Measurements from ENCODE around the gene EPB41L5. TPM values are rescaled to one million over a fixed set of nuclear protein-coding genes. Genes with fewer than 3 reads are reported as not detected.

The EPB41L5 gene
- total and polyA plus RNA-seq, 8 donors = 5.3 to 64.5 (median 28.5) TPM

DNA sequence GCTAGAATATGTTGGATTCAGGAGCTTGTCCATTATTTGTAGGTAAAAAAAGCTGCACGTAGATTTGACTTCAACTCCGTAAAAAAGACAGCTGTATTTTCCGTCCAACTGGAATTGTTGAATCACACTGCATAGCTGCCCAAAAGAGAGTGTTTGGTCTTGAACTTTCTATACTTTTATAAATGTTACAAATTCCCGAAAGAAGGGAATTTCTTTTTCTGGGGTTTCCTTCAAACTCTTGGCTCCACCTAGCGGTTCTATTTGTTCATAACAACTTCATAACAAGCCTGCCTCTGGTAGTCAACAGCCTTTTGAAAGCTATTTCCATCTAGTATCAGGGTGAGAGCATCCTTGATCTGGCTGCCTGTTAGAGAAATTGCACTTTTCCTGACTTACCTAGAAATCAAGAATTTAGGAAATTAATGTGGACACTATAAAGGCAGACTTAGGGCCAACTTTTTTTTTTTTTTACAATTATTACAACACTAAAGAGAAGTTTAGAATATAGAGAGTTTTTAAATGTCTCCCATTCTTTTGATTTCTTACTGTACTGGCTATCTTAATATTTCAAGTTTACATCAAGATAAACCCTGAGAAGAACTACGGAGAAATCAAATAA, 162.2 kb downstream of the EPB41L5 start:
- peaks cover 0 to 28% (median 22%) of the 10 kb centered on the region in 4 donors for H3K36me3 ChIP-seq
- 20 to 31% (median 29%) methylated on average over 6 of the region's 6 CpGs for WGBS, 5 donors
- H3K9me3 ChIP-seq = no peaks in the 10 kb centered on the region
- intact Hi-C loops (cut with DNase I; ENCODE audit: low total_unique reads) = no loop called here
- TF ChIP-seq, protein P1, sequence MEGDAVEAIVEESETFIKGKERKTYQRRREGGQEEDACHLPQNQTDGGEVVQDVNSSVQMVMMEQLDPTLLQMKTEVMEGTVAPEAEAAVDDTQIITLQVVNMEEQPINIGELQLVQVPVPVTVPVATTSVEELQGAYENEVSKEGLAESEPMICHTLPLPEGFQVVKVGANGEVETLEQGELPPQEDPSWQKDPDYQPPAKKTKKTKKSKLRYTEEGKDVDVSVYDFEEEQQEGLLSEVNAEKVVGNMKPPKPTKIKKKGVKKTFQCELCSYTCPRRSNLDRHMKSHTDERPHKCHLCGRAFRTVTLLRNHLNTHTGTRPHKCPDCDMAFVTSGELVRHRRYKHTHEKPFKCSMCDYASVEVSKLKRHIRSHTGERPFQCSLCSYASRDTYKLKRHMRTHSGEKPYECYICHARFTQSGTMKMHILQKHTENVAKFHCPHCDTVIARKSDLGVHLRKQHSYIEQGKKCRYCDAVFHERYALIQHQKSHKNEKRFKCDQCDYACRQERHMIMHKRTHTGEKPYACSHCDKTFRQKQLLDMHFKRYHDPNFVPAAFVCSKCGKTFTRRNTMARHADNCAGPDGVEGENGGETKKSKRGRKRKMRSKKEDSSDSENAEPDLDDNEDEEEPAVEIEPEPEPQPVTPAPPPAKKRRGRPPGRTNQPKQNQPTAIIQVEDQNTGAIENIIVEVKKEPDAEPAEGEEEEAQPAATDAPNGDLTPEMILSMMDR (IDR thresholded peaks at IDR 0.05) = peak in 4 of 7 experiments; percentile 42 to 80 (median 68)
- no peak for TF ChIP-seq POLR2A (IDR thresholded peaks at IDR 0.05)
- H3K4me3 ChIP-seq = peak overlapping the region in 1 of 4 donors; percentile 9
- DNase-seq = peak in 1 of 2 donors; percentile 82
- H3K4me1 ChIP-seq = peaks cover 0 to 5% (median 2%) of the 10 kb centered on the region in 4 donors
- peak overlapping the region in 1 of 5 donors; percentile 30 for H3K27ac ChIP-seq
- no peaks in the 10 kb centered on the region for H3K27me3 ChIP-seq

DNA sequence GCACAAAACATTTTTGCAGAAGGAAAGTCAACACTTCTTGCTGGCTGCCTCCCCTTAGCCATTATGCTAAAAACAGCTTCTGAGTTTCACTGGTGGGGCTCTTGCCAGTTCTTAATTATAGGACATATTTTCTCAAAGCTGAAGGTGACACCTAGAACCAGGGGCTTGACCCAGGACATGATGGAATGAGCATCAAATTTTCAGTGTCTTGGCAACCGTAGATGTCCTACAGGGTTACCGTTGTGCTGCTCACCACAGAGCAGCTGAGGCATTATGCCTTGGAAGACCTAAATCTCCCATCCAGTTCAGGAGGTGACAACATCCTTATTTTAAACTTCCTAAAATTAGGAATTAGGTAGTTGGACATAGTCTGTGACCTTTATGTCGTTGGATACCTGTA, 163.6 kb downstream of the EPB41L5 start:
- intact Hi-C loops (cut with DNase I; ENCODE audit: low total_unique reads) = no loop called here
- Histone ChIP-seq H3K27me3 (no peaks in the 10 kb centered on the region), H3K36me3 (peaks cover 0 to 25% (median 18%) of the 10 kb centered on the region in 4 donors), H3K27ac (peak overlapping the region in 3 of 5 donors; percentile 59 to 66 (median 63)), H3K4me3 (no peak overlapping the region), H3K9me3 (no peaks in the 10 kb centered on the region), H3K4me1 (peaks cover 0 to 5% (median 2%) of the 10 kb centered on the region in 4 donors)
- DNase-seq = no peak
- 59 to 80% (median 77%) methylated on average over 3 of the region's 3 CpGs for WGBS, 5 donors
- TF ChIP-seq POLR2AphosphoS5 (IDR thresholded peaks at IDR 0.05) (no peak), EP300 (IDR thresholded peaks at IDR 0.05) (no peak), POLR2A (IDR thresholded peaks at IDR 0.05) (no peak)
- TF ChIP-seq, protein P1 (IDR thresholded peaks at IDR 0.05) = no peak

DNA sequence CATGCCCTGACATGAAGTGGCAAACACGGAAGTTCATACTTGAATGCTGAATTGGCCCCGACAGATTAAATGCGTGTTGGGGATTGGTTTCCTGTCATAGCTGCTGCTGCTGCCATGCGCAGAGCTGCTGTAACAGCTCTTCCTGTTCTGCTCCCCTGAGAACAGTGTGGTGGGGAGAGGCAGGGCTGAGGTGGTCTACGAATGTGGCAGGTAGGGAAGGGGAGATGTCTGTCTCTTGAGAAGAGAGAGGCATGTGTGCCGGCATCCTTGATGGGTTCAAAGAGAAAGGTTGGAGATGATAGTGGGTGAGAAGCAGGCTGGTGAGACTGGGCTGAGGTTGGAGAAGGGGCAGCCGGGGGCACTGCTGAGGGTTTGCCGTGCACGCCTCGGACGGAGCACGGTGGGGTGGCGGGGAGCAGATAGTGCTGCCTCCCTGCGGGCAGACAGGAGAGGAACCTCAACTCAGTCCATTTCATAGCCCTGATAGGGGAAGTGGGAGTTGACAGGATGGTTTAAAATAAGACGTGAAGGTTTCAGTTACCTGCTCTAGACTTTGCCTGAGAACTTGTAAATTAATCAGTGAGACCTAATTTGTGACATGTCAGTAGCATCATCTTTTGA, 164.2 kb downstream of the EPB41L5 start:
- H3K36me3 ChIP-seq = peaks cover 0 to 25% (median 18%) of the 10 kb centered on the region in 4 donors
- TF ChIP-seq EP300 (IDR thresholded peaks at IDR 0.05) = no peak
- TF ChIP-seq POLR2AphosphoS5 (IDR thresholded peaks at IDR 0.05) = peak in 1 of 3 donors; percentile 34
- TF ChIP-seq, protein P1 (IDR thresholded peaks at IDR 0.05) = peak in 1 of 7 experiments; percentile 7
- H3K9me3 ChIP-seq = no peaks in the 10 kb centered on the region
- WGBS, 5 donors = 47 to 71% (median 66%) methylated on average over 15 of the region's 15 CpGs
- peak overlapping the region in 3 of 4 donors; percentile 7 to 32 (median 28) for H3K4me3 ChIP-seq
- peak overlapping the region; percentile 37 to 66 (median 59) for H3K27ac ChIP-seq
- no peaks in the 10 kb centered on the region for H3K27me3 ChIP-seq
- DNase-seq = peak; percentile 47 to 69
- H3K4me1 ChIP-seq = peaks cover 0 to 5% (median 2%) of the 10 kb centered on the region in 4 donors
- intact Hi-C loops (cut with DNase I; ENCODE audit: low total_unique reads) = no loop called here

DNA sequence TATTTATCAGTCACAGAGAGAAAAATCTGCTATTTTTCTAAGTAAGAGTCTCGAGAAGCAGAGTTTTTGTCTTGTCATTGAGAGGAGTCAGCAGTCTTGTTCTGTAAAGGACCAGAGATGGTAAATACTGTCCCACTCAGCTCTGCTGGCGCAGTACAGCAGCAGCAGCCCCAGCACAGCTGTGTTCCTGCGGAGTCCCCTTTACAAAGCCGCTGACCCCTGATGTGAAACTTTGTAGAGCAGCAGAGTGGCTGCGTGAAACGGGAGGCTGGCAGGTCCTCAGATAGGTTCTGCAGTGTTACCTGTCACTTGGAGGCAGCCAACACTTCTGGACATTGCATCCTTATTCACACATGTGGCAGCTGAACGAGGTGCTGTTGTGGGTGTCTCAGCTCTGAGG, 165.1 kb downstream of the EPB41L5 start:
- 76 to 93% (median 92%) methylated on average over 6 to 7 of the region's 7 CpGs for WGBS, 5 donors
- H3K27ac ChIP-seq = peak overlapping the region in 1 of 5 donors; percentile 59
- DNase-seq = no peak
- TF ChIP-seq POLR2AphosphoS5 (IDR thresholded peaks at IDR 0.05) = no peak
- peaks cover 0 to 25% (median 18%) of the 10 kb centered on the region in 4 donors for H3K36me3 ChIP-seq
- H3K4me3 ChIP-seq = no peak overlapping the region
- intact Hi-C loops (cut with DNase I; ENCODE audit: low total_unique reads) = no loop called here
- H3K27me3 ChIP-seq = no peaks in the 10 kb centered on the region
- H3K9me3 ChIP-seq = no peaks in the 10 kb centered on the region
- peaks cover 0 to 5% (median 2%) of the 10 kb centered on the region in 4 donors for H3K4me1 ChIP-seq

All from stomach (tissue), 9 donors.